IPS DF 4.7 (cell line): ENCODE data around the gene SYTL3.
"Not testable (repeated sequence)": the region's sequence is repeated elsewhere in the genome, so short reads cannot be mapped to it uniquely, and the experiment has no call there.

Source experiments
- DNase-seq: peaks from one replicate; pipeline ENCODE4 v3.0.0-alpha.2; 2013; ENCODE audit warnings: low spot score; ENCODE audit errors: extremely low read depth

Gene SYTL3

DNA sequence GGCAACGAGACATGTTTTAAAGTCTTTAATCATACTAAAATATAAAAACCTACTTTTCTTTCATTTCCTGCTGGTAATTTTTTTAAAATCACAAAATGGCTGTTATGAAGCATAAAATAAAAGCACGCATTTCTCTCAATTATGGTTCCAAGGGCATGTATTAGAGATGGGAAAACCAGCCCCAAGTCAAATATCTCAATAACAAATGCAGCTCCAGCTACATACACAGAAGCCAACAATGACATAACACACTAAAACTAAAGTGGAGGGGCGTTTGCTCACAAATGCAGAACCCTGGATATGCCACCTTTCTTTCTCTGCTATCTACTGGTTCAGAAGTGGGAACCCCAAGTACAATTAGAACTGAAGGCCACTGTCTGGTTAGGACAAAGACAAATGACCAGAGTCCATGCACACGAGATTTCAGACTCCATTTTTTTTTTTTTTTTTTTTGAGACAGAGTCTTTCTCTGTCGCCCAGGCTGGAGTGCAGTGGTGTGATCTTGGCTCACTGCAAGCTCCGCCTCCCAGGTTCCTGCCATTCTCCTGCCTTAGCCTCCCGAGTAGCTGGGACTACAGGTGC lies 141.5 kb downstream of the SYTL3 start:
- DNase-seq, result no peak

GRCh38 chr6:158792505-158792904 lies 142.7 kb downstream of the SYTL3 start:
- DNase-seq, result not testable (repeated sequence)

GRCh38 chr6:158793432-158793831 lies 143.6 kb downstream of the SYTL3 start:
- no peak for DNase-seq

DNA sequence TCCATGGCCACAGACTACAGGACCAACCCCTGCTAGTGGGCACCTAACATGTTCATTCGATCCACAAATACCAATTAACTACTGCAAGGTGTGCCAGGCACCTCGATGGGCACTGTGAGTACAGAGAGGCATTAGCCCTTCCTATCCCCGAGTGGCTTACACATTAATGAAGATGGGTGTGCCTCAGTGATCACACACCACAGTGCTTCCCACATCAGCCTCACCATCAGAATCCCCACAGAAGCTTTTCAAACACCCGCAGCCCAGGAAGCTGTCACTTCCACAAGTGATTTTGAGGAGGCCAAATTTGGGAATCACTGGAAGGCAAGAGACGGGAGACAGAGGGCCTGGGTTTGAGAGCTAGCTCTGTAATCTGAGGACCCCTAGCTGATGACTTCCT lies 145.7 kb downstream of the SYTL3 start:
- DNase-seq, result no peak

GRCh38 chr6:158796353-158796752 lies 146.5 kb downstream of the SYTL3 start:
- DNase-seq, result no peak

- no peak for DNase-seq
Measured at GRCh38 chr6:158797331-158798310, 147.8 kb downstream of the SYTL3 start.

DNA sequence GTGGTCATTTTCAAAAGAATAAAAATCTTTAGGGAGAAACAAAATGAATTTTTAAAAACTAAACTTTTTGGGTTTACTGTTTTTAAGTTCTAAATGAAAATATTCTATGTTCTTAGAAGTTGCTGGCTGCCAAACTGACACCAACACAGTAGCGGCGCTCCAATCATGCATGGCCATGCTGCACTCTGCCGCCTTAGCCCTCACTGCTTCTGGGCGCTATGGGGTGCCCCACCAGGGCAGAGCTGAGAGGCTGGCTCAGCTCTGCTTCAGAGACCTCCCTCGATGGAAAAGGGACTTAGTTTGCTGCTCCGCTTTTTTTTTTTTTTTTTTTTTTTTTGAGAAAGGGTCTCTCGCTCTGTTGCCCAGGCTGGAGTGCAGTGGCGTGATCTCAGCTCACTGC lies 148.5 kb downstream of the SYTL3 start:
- no peak for DNase-seq

DNA sequence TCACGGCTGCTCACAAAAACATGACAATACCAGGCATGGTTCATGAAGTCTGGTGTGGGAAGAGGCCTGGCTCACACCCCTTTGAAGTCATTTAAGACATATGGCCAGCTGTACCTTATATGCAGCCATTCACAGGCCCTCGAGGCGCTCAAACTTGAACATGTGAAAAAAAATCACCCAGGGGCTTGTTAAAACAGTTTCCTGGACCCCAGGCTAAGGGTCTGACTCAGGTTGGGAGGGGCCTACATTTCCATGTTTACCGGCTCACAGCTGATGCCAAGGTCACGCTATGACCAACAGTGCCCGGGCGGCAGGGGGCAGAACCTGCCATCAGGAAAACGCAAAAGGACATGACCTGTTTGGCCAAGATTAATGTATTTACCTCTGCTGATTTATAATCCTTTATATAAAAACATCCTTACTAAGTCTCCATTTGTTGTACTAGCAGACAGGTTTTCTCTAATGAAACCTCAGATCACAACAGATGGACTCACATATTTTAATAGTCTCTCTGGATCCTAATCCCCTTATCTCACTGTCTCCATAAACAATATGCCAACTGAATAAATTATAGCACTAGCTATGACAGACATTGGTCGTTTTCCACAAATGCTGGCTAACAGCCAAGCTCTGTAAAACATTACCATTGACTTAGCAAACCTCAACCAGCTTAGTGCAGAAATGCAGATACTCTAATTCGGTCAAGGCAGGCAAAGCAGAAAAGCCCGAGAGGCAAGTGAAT lies 149.4 kb downstream of the SYTL3 start:
- no peak for DNase-seq

- DNase-seq, result no peak
Measured at GRCh38 chr6:158801655-158802294, 151.9 kb downstream of the SYTL3 start.

GRCh38 chr6:158803733-158804143 lies 153.9 kb downstream of the SYTL3 start:
- no peak for DNase-seq

DNA sequence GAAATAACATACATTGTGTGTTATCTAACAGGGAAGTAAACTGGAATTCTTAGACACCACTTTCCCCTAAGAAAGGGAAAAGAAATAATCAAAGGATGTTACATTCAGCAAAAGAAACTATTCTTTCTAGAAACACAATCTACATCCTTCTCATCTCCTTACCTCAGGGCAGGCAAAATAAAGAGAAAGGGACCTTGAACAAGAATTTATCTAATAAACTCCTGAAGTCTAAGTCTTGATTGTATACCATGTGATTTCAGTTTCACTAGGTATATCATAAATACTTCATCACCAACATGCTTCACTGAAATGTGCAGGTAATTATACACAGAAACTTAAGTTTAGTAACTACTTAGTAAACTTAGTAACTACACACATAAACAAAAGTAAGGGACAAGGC lies 154.4 kb downstream of the SYTL3 start:
- DNase-seq, result no peak

GRCh38 chr6:158805698-158806377 lies 156.0 kb downstream of the SYTL3 start:
- DNase-seq, result no peak

GRCh38 chr6:158807515-158808441 lies 157.9 kb downstream of the SYTL3 start:
- no peak for DNase-seq

- no peak for DNase-seq
Measured at GRCh38 chr6:158808442-158808833, 158.6 kb downstream of the SYTL3 start.

DNA sequence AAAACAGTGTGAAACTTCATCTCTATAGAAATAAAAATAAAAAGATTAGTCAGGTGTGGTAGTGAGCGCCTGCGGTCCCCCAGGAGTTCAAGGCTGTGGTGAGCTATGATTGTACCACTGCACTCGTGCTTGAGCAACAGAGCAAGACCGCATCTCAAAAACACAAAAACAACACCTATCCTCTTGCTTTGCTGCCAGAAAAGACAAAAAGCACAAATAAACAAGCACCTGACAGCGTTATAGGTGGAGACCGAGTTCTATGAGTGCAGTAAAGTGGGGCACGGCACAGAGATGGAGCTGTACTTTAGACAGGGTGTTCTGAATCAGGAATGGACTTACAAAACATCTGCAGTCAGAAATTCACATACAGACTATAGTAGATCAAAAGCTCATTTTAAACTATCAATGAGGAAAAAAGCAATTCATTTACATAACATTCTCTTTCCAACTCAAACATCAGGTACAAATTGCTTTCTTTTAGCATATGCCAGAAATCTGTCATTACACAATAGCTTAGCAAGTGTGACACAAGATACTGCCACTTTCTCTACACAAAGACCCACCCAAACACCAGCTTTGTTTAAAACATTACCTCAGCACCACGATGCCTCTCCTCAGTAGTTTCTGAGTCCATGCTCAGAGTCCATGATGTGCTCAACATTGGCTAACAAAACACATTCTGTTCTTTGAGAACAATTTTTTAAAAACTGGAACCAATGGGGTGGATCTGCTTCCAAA lies 159.3 kb downstream of the SYTL3 start:
- no peak for DNase-seq

DNA sequence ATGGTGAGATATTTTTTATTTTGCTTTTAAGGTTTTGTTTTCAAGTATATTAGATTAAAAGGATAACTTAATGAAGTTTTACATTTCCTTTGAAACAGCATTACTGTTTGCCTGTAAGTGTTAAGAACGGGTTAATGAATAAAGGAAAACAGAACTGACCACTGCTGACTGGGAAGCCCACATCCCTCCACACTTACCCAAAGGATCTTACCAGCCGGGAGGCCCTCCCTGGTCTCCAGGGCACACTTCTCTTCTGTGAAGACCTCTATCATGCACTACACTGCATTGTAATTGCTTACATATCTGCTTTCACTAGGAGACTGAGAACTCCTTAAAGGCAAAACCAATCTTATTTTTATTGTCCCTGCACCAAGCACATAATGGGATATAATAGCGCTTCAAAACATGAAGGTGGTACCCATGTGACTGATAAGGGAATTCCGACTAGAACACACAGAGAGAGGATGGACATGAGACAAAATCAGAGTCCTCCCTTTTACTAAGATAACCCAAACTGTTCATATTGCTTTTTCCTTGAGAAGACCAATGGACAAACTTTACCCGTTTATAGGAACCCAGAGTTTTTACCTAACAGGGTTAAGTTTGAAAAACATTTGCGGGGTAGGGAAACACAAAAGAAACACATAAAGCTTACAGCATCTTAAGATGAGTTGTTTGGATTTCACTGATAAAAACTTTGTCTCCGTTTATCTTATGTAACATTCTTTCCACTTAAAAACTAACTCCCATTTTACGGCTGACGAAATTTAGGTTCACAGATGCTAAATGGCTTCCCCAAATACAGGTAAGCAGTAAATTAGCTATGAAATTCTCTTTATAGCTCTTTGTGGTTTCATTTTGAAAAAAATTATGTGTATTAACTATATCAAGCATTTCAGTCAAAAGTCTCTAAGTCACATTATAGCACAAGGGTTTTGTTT lies 160.6 kb downstream of the SYTL3 start:
- no peak for DNase-seq

DNA sequence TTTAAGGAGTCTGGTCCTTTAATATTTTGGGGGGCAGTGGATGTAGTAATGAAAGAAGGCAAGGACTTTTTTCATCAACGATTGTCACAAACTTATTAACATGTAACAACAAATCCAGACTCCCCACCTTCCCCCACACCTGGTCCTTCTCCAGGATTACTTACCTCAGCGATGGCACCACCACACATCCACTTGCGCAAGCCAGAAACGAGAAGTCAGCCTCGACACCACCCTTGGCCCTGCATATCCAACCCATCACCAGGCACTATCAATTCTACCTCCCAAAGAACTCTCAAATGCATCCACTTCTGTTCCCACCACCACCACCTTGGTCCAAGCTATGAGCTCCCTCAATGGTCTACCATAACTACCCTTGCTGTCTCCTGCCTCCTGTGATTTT lies 162.8 kb downstream of the SYTL3 start:
- DNase-seq, result no peak

GRCh38 chr6:158813032-158813431 lies 163.2 kb downstream of the SYTL3 start:
- DNase-seq, result no peak
